HUES6 (cell line): ENCODE data around the gene CALML4.
"Not testable (repeated sequence)": the region's sequence is repeated elsewhere in the genome, so short reads cannot be mapped to it uniquely, and the experiment has no call there.

ENCODE experiments used
- H3K27ac ChIP-seq: 2 replicates; pipeline ENCODE4 v1.7.0; 2013; ENCODE audit warnings: low read depth, mild to moderate bottlenecking, low read length, inconsistent platforms
- H3K27me3 ChIP-seq: 2 replicates; pipeline ENCODE4 v1.6.1; 2013; ENCODE audit warnings: low read length; ENCODE audit not compliant: control insufficient read depth, insufficient read depth
- H3K36me3 ChIP-seq: 2 replicates; pipeline ENCODE4 v1.6.1; 2013; ENCODE audit warnings: low read length; ENCODE audit not compliant: control insufficient read depth, insufficient read depth
- H3K4me1 ChIP-seq: 2 replicates; pipeline ENCODE4 v1.6.1; 2013; ENCODE audit warnings: low read length; ENCODE audit not compliant: control insufficient read depth, insufficient read depth
- H3K4me3 ChIP-seq: 2 replicates; pipeline ENCODE4 v1.5.1; 2013; ENCODE audit warnings: low read depth, low read length
- H3K9ac ChIP-seq: one replicate; pipeline ENCODE4 v1.6.1; 2013; ENCODE audit warnings: mild to moderate bottlenecking, low read length
- H3K9me3 ChIP-seq: 2 replicates; pipeline ENCODE4 v1.6.1; 2013; ENCODE audit warnings: low read depth, low read length; ENCODE audit not compliant: control insufficient read depth, insufficient read depth

Gene CALML4

GRCh38 chr15:68232449-68232848, 27.3 kb upstream of the CALML4 start:
- no peaks in the 10 kb centered on the region for H3K36me3 ChIP-seq
- peaks cover 25% of the 10 kb centered on the region for H3K4me1 ChIP-seq
- H3K4me3 ChIP-seq = no peak overlapping the region
- H3K9ac ChIP-seq = no peak overlapping the region
- H3K27me3 ChIP-seq = 0 out of 2 replicates have a peak, but pooled peaks cover 5% of the 10 kb centered on the region
- H3K9me3 ChIP-seq = no peaks in the 10 kb centered on the region
- H3K27ac ChIP-seq = no peak overlapping the region

- H3K36me3 ChIP-seq = no peaks in the 10 kb centered on the region
- H3K27ac ChIP-seq = no peak overlapping the region
- H3K9ac ChIP-seq = no peak overlapping the region
- H3K9me3 ChIP-seq = no peaks in the 10 kb centered on the region
- H3K4me3 ChIP-seq = no peak overlapping the region
- H3K4me1 ChIP-seq = peaks cover 25% of the 10 kb centered on the region
- 0 out of 2 replicates have a peak, but pooled peaks cover 5% of the 10 kb centered on the region for H3K27me3 ChIP-seq
Observed at GRCh38 chr15:68231102-68231818, 26.1 kb upstream of the CALML4 start.

- H3K27ac ChIP-seq = no peak overlapping the region
- no peaks in the 10 kb centered on the region for H3K36me3 ChIP-seq
- no peaks in the 10 kb centered on the region for H3K9me3 ChIP-seq
- H3K4me3 ChIP-seq = peak overlapping the region; percentile 88
- H3K9ac ChIP-seq = peak overlapping the region; percentile 71
- H3K4me1 ChIP-seq = peaks cover 25% of the 10 kb centered on the region
- 0 out of 2 replicates have a peak, but pooled peaks cover 5% of the 10 kb centered on the region for H3K27me3 ChIP-seq
Observed at GRCh38 chr15:68230157-68231100, 25.3 kb upstream of the CALML4 start.

GRCh38 chr15:68229386-68230156, 24.4 kb upstream of the CALML4 start, which contains the start of gene CLN6:
Gene CLN6 (minus strand): TSS chr15:68229728. CDS start chr15:68229584, 144 bp downstream.
- peaks cover 6% of the 10 kb centered on the region; the same call in 1 of the 2 replicates for H3K9me3 ChIP-seq
- peaks cover 3% of the 10 kb centered on the region; the same call in 1 of the 2 replicates for H3K36me3 ChIP-seq
- H3K27me3 ChIP-seq = 0 out of 2 replicates have a peak, but pooled peaks cover 5% of the 10 kb centered on the region
- H3K4me3 ChIP-seq = peak within 1 kb of the TSS; percentile 88
- H3K9ac ChIP-seq = peak within 1 kb of the TSS; percentile 92
- H3K4me1 ChIP-seq = peaks cover 25% of the 10 kb centered on the region
- H3K27ac ChIP-seq = peak within 1 kb of the TSS; percentile 72

GRCh38 chr15:68228971-68229385, 23.8 kb upstream of the CALML4 start:
- Histone ChIP-seq H3K4me3 (peak overlapping the region; percentile 88), H3K9ac (peak overlapping the region; percentile 92), H3K27ac (peak overlapping the region; percentile 72), H3K4me1 (peaks cover 21% of the 10 kb centered on the region), H3K36me3 (peaks cover 3% of the 10 kb centered on the region; the same call in 1 of the 2 replicates), H3K27me3 (0 out of 2 replicates have a peak, but pooled peaks cover 5% of the 10 kb centered on the region), H3K9me3 (peaks cover 9% of the 10 kb centered on the region; the same call in 1 of the 2 replicates)

GRCh38 chr15:68228143-68228970, 23.2 kb upstream of the CALML4 start:
- peak overlapping the region; percentile 88 for H3K4me3 ChIP-seq
- peak overlapping the region; percentile 72; the same call in 1 of the 2 replicates for H3K27ac ChIP-seq
- H3K36me3 ChIP-seq = peaks cover 5% of the 10 kb centered on the region; the same call in 1 of the 2 replicates
- H3K4me1 ChIP-seq = peaks cover 15% of the 10 kb centered on the region
- H3K9me3 ChIP-seq = peaks cover 12% of the 10 kb centered on the region
- 0 out of 2 replicates have a peak, but pooled peaks cover 5% of the 10 kb centered on the region for H3K27me3 ChIP-seq
- peak overlapping the region; percentile 92 for H3K9ac ChIP-seq

- H3K36me3 ChIP-seq = peaks cover 9% of the 10 kb centered on the region
- 0 out of 2 replicates have a peak, but pooled peaks cover 5% of the 10 kb centered on the region for H3K27me3 ChIP-seq
- no peak overlapping the region for H3K27ac ChIP-seq
- H3K4me1 ChIP-seq = peaks cover 14% of the 10 kb centered on the region
- H3K9me3 ChIP-seq = peaks cover 17% of the 10 kb centered on the region
- peak overlapping the region; percentile 88 for H3K4me3 ChIP-seq
- peak overlapping the region; percentile 92 for H3K9ac ChIP-seq
Observed at GRCh38 chr15:68227643-68228142, 22.6 kb upstream of the CALML4 start.

- H3K27me3 ChIP-seq, H3K4me3 ChIP-seq, H3K36me3 ChIP-seq, H3K27ac ChIP-seq, H3K9ac ChIP-seq: not testable (repeated sequence)
- Histone ChIP-seq H3K9me3 (peaks cover 20% of the 10 kb centered on the region), H3K4me1 (peaks cover 14% of the 10 kb centered on the region)
Observed at GRCh38 chr15:68225442-68225841, 20.3 kb upstream of the CALML4 start.

- peaks cover 8% of the 10 kb centered on the region; the same call in 1 of the 2 replicates for H3K4me1 ChIP-seq
- H3K4me3 ChIP-seq = no peak overlapping the region
- no peak overlapping the region for H3K9ac ChIP-seq
- no peak overlapping the region for H3K27ac ChIP-seq
- H3K27me3 ChIP-seq = no peaks in the 10 kb centered on the region
- H3K9me3 ChIP-seq = peaks cover 24% of the 10 kb centered on the region
- H3K36me3 ChIP-seq = peaks cover 11% of the 10 kb centered on the region
Observed at GRCh38 chr15:68224546-68225250, 19.6 kb upstream of the CALML4 start.
